HepG2 (cell line): ENCODE measurements around the gene TEX261.

Experiments used
- CHD4 ChIP-seq: fragments of 200-600 bp; sonication (generic); IDR thresholded peaks from 2 replicates; pipeline ENCODE4 v1.7.0; 2017; ENCODE audit warnings: mild to moderate bottlenecking, low read length, borderline replicate concordance
- FOXO4 ChIP-seq: sonication (generic); formaldehyde crosslinking; conservative IDR thresholded peaks from 2 replicates; pipeline ENCODE4 v1.8.1; 2023; ENCODE audit warnings: missing genetic modification reagents
- HDAC2 ChIP-seq: sonication (generic); formaldehyde crosslinking; IDR thresholded peaks from 2 replicates; pipeline ENCODE4 v1.4.0; 2020; ENCODE audit warnings: missing genetic modification reagents
- MYNN ChIP-seq: sonication (generic); formaldehyde crosslinking; IDR thresholded peaks from 2 replicates; pipeline ENCODE4 v1.4.0; 2020; ENCODE audit warnings: mild to moderate bottlenecking, low read depth, missing genetic modification reagents
- MYPOP ChIP-seq: sonication (generic); formaldehyde crosslinking; IDR thresholded peaks from 2 replicates; pipeline ENCODE4 v1.8.1; 2023; ENCODE audit warnings: mild to moderate bottlenecking, moderate library complexity, missing genetic modification reagents
- POLR2AphosphoS5 ChIP-seq: IDR thresholded peaks from 2 replicates; pipeline ENCODE4 v1.6.1; 2012; ENCODE audit warnings: low read depth, low read length
- SIN3A ChIP-seq: IDR thresholded peaks from 2 replicates; pipeline ENCODE4 v1.6.1; 2011; ENCODE audit warnings: low read depth, mild to moderate bottlenecking, control low read depth, low read length, borderline replicate concordance
- SP1 ChIP-seq, 2 experiments: fragments of 450-650 bp in 1 of 2; sonication (generic) in 1 of 2; formaldehyde crosslinking in 1 of 2; IDR thresholded peaks; 2 replicates each; pipeline versions ENCODE4 v1.4.0 to v1.6.1; 2016 to 2020; ENCODE audit warnings: missing genetic modification reagents in 1 of 2
- TEAD3 ChIP-seq: optimal IDR thresholded peaks from 2 replicates; pipeline ENCODE3; 2016; ENCODE audit warnings: borderline replicate concordance
- YY1 ChIP-seq: IDR thresholded peaks from 2 replicates; pipeline ENCODE4 v1.6.1; 2011; ENCODE audit warnings: low read length, low read depth, moderate library complexity, mild to moderate bottlenecking; ENCODE audit not compliant: insufficient read depth, insufficient replicate concordance
- ZNF18 ChIP-seq: sonication (generic); formaldehyde crosslinking; IDR thresholded peaks from 2 replicates; pipeline ENCODE4 v1.8.0; 2022; ENCODE audit warnings: mild to moderate bottlenecking, missing genetic modification reagents; ENCODE audit not compliant: insufficient replicate concordance

GRCh38 chr2:70988726-70989648 lies 5.7 kb downstream of the TEX261 start:
- no peak for TF ChIP-seq MYNN (CRISPR knock-in tag)
- no peak for TF ChIP-seq FOXO4 (CRISPR knock-in tag)
- no peak for TF ChIP-seq ZNF18 (CRISPR knock-in tag)
- TF ChIP-seq TEAD3 (CRISPR knock-in tag) = no peak
- TF ChIP-seq YY1 = no peak
- no peak for TF ChIP-seq MYPOP
- TF ChIP-seq POLR2AphosphoS5 = no peak
- no peak for TF ChIP-seq SIN3A
- TF ChIP-seq SP1 (IDR thresholded peaks at IDR 0.05) = no peak
- TF ChIP-seq SP1 (CRISPR knock-in tag; IDR thresholded peaks at IDR 0.05) = no peak
- TF ChIP-seq HDAC2 = no peak
- no peak for TF ChIP-seq CHD4
